Caco-2 (cell line): ENCODE measurements around the gene MICAL3. TPM values are rescaled to one million over a fixed set of nuclear protein-coding genes. Genes with fewer than 3 reads are reported as not detected.

Experiments
- BruUV-seq: library from RNA; stranded (reverse); fragments of 400-500 nt; replicated peaks from 2 replicates; lab custom pipeline; 2021; lab: Mats Ljungman, UMichigan
- CTCF ChIA-PET: fragments of 300-600 bp; sonication (Branson Sonifier 250); formaldehyde crosslinking; loops from one replicate; lab custom pipeline; 2022; ENCODE audit warnings: antibody characterized with exemption; lab: Charles Lee
- POLR2A ChIA-PET: fragments of 300-600 bp; sonication (Branson Sonifier 250); formaldehyde crosslinking; loops from one replicate; lab custom pipeline; 2022; ENCODE audit warnings: antibody characterized with exemption; lab: Charles Lee
- DNase-seq, 2 experiments: peaks; one replicate each; pipeline versions ENCODE4 v3.0.0 to v3.0.0-alpha.2; 2020 to 2022
- H3K27me3 ChIP-seq: replicated peaks from 2 replicates; pipeline ENCODE4 v1.6.0; 2011; ENCODE audit warnings: low read length; ENCODE audit not compliant: control insufficient read depth, insufficient read depth
- H3K36me3 ChIP-seq: 2 replicates; pipeline ENCODE4 v1.5.1; 2011; ENCODE audit warnings: low read length; ENCODE audit not compliant: control insufficient read depth, insufficient read depth
- H3K4me1 ChIP-seq: fragments of 250-450 bp; sonication (Bioruptor Pico); 2 replicates; pipeline ENCODE4 v1.5.1; 2020; ENCODE audit warnings: mild to moderate bottlenecking
- H3K4me3 ChIP-seq: 2 replicates; pipeline ENCODE4 v1.5.1; 2011; ENCODE audit warnings: low read depth, mild to moderate bottlenecking, control low read depth, low read length
- H3K9me3 ChIP-seq: fragments of 250-450 bp; sonication (Bioruptor Pico); 2 replicates; pipeline ENCODE4 v1.5.1; 2020; ENCODE audit warnings: mild to moderate bottlenecking, moderate library complexity
- H3K27ac Mint-ChIP-seq: one replicate; pipeline ENCODE4 v1.8.0; 2022; ENCODE audit warnings: mixed read lengths; ENCODE audit not compliant: unreplicated experiment
- H3K27me3 Mint-ChIP-seq: one replicate; pipeline ENCODE4 v1.8.0; 2022; ENCODE audit warnings: mixed read lengths; ENCODE audit not compliant: insufficient read depth, unreplicated experiment
- H3K36me3 Mint-ChIP-seq: one replicate; pipeline ENCODE4 v1.8.0; 2022; ENCODE audit warnings: mild to moderate bottlenecking, mixed read lengths; ENCODE audit not compliant: insufficient read depth, unreplicated experiment
- H3K4me1 Mint-ChIP-seq: one replicate; pipeline ENCODE4 v1.8.0; 2022; ENCODE audit warnings: low read depth, mixed read lengths; ENCODE audit not compliant: unreplicated experiment
- H3K4me3 Mint-ChIP-seq: one replicate; pipeline ENCODE4 v1.8.0; 2022; ENCODE audit warnings: mild to moderate bottlenecking, moderate library complexity, mixed read lengths; ENCODE audit not compliant: unreplicated experiment
- H3K9me3 Mint-ChIP-seq: one replicate; pipeline ENCODE4 v1.8.0; 2022; ENCODE audit warnings: mixed read lengths; ENCODE audit not compliant: unreplicated experiment
- CTCF ChIP-seq, 2 experiments: fragments of 200-600 bp in 1 of 2; IDR thresholded peaks; 1 replicate in 1 of 2; 2 replicates in 1 of 2; pipeline versions ENCODE4 v1.5.1 to v1.8.0; 2011 to 2022; ENCODE audit warnings: antibody characterized with exemption in 1 of 2, control low read depth in 1 of 2, inconsistent platforms in 1 of 2, low read depth in 1 of 2, low read length in 1 of 2, mild to moderate bottlenecking in 1 of 2, moderate library complexity in 1 of 2; ENCODE audit not compliant: insufficient read depth in 1 of 2, severe bottlenecking in 1 of 2, unreplicated experiment in 1 of 2
- intact Hi-C: fragments of 100-400 bp; cut with micrococcal nuclease; formaldehyde crosslinking; loops from one replicate; pipeline ENCODE4 v1.10.0; 2022; ENCODE audit not compliant: unreplicated experiment
- total RNA-seq: library from RNA; stranded (reverse); gene quantifications from 2 replicates; pipeline ENCODE4 v1.2.3, GENCODE V29; 2022

Gene MICAL3
- total RNA-seq, 1 experiment from 2014 or later, result 65.6 TPM

GRCh38 chr22:17770180-17771077 is 253.9 kb downstream of the MICAL3 start:
- Histone ChIP-seq H3K9me3 (no peaks in the 10 kb centered on the region), H3K4me3 (no peak overlapping the region), H3K36me3 (no peaks in the 10 kb centered on the region; the same call in 1 of the 2 replicates), H3K4me1 (peaks cover 9% of the 10 kb centered on the region; the same call in 1 of the 2 replicates), H3K27me3 (no peaks in the 10 kb centered on the region)
- ChIA-PET CTCF (no interaction called here), POLR2A (no interaction called here)
- no peaks in the 10 kb centered on the region for H3K27me3 Mint-ChIP-seq
- peaks cover 10% of the 10 kb centered on the region for H3K36me3 Mint-ChIP-seq
- peaks cover 6% of the 10 kb centered on the region for H3K4me1 Mint-ChIP-seq
- intact Hi-C loops, result no loop called here
- no peak for DNase-seq
- TF ChIP-seq CTCF (IDR thresholded peaks at IDR 0.05; ENCODE audit: insufficient read depth in 1 of 2, low read depth in 1 of 2, low read length in 1 of 2, severe bottlenecking in 1 of 2, unreplicated experiment in 1 of 2), result no peak
- H3K27ac Mint-ChIP-seq, result no peak overlapping the region
- H3K9me3 Mint-ChIP-seq, result no peaks in the 10 kb centered on the region
- no peak overlapping the region for H3K4me3 Mint-ChIP-seq
- BruUV-seq, result no TSS peak

GRCh38 chr22:17769716-17770082 is 254.7 kb downstream of the MICAL3 start:
- Histone ChIP-seq H3K27me3 (no peaks in the 10 kb centered on the region), H3K9me3 (no peaks in the 10 kb centered on the region), H3K4me3 (no peak overlapping the region), H3K4me1 (peaks cover 9% of the 10 kb centered on the region; the same call in 1 of the 2 replicates), H3K36me3 (no peaks in the 10 kb centered on the region; the same call in 1 of the 2 replicates)
- no TSS peak for BruUV-seq
- Mint-ChIP-seq H3K27me3 (no peaks in the 10 kb centered on the region), H3K9me3 (no peaks in the 10 kb centered on the region), H3K4me3 (no peak overlapping the region), H3K4me1 (peaks cover 6% of the 10 kb centered on the region), H3K27ac (no peak overlapping the region), H3K36me3 (peaks cover 7% of the 10 kb centered on the region)
- ChIA-PET POLR2A (no interaction called here), CTCF (no interaction called here)
- no peak for DNase-seq
- intact Hi-C loops, result no loop called here
- TF ChIP-seq CTCF (IDR thresholded peaks at IDR 0.05; ENCODE audit: insufficient read depth in 1 of 2, low read depth in 1 of 2, low read length in 1 of 2, severe bottlenecking in 1 of 2, unreplicated experiment in 1 of 2), result no peak

GRCh38 chr22:17769013-17769715 is 255.2 kb downstream of the MICAL3 start:
- H3K4me3 ChIP-seq, result no peak overlapping the region
- POLR2A ChIA-PET, result no interaction called here
- peaks cover 9% of the 10 kb centered on the region; the same call in 1 of the 2 replicates for H3K4me1 ChIP-seq
- intact Hi-C loops, result no loop called here
- H3K36me3 Mint-ChIP-seq, result peaks cover 7% of the 10 kb centered on the region
- H3K27ac Mint-ChIP-seq, result no peak overlapping the region
- no peaks in the 10 kb centered on the region for H3K27me3 ChIP-seq
- CTCF ChIA-PET, result no interaction called here
- H3K9me3 ChIP-seq, result no peaks in the 10 kb centered on the region
- H3K36me3 ChIP-seq, result no peaks in the 10 kb centered on the region; the same call in 1 of the 2 replicates
- TF ChIP-seq CTCF (IDR thresholded peaks at IDR 0.05; ENCODE audit: insufficient read depth in 1 of 2, low read depth in 1 of 2, low read length in 1 of 2, severe bottlenecking in 1 of 2, unreplicated experiment in 1 of 2), result no peak
- H3K9me3 Mint-ChIP-seq, result no peaks in the 10 kb centered on the region
- H3K4me3 Mint-ChIP-seq, result no peak overlapping the region
- no peaks in the 10 kb centered on the region for H3K27me3 Mint-ChIP-seq
- BruUV-seq, result no TSS peak
- peaks cover 9% of the 10 kb centered on the region for H3K4me1 Mint-ChIP-seq
- DNase-seq, result no peak
